PC-9 (cell line): ENCODE data around the gene IGSF6. TPM values are rescaled to one million over a fixed set of nuclear protein-coding genes. Genes with fewer than 3 reads are reported as not detected.

Experiments
- BruUV-seq: library from RNA; stranded (reverse); fragments of 400-500 nt; replicated peaks from 2 replicates; lab custom pipeline; 2021; lab: Mats Ljungman, UMichigan
- CTCF ChIA-PET: fragments of 300-600 bp; sonication (Branson Sonifier 250); formaldehyde crosslinking; loops from one replicate; lab custom pipeline; 2022; ENCODE audit warnings: antibody characterized with exemption; lab: Charles Lee
- POLR2A ChIA-PET: fragments of 300-600 bp; sonication (Branson Sonifier 250); formaldehyde crosslinking; loops from one replicate; lab custom pipeline; 2022; ENCODE audit warnings: antibody characterized with exemption; ENCODE audit not compliant: unreplicated experiment; lab: Charles Lee
- DNase-seq, 2 experiments: peaks; one replicate each; pipeline versions ENCODE4 v3.0.0 to v3.0.0-alpha.2; 2015 to 2022; ENCODE audit warnings: mixed read lengths in 1 of 2
- H2AFZ ChIP-seq: fragments of 200-600 bp; sonication (generic); 2 replicates; pipeline ENCODE4 v1.8.1; 2017; ENCODE audit warnings: antibody characterized with exemption
- H3F3A ChIP-seq: fragments of 200-600 bp; sonication (generic); 2 replicates; pipeline ENCODE4 v1.8.1; 2017; ENCODE audit warnings: antibody characterized with exemption, mild to moderate bottlenecking, low read depth; ENCODE audit not compliant: insufficient read depth
- H3K27ac ChIP-seq: fragments of 200-600 bp; sonication (generic); 2 replicates; pipeline ENCODE4 v1.6.1; 2016; ENCODE audit warnings: mixed run types
- H3K27me3 ChIP-seq: fragments of 200-600 bp; sonication (generic); 2 replicates; pipeline ENCODE4 v1.6.1; 2016; ENCODE audit warnings: low read depth, mixed run types; ENCODE audit not compliant: insufficient read depth
- H3K36me3 ChIP-seq: fragments of 200-600 bp; sonication (generic); 2 replicates; pipeline ENCODE4 v1.6.1; 2016; ENCODE audit warnings: low read depth, mixed run types
- H3K4me1 ChIP-seq: fragments of 200-600 bp; sonication (generic); replicated peaks from 2 replicates; pipeline ENCODE4 v1.6.1; 2016; ENCODE audit warnings: mixed run types; ENCODE audit not compliant: insufficient read depth
- H3K4me2 ChIP-seq: fragments of 200-600 bp; sonication (generic); 2 replicates; pipeline ENCODE4 v1.6.1; 2017; ENCODE audit warnings: mixed run types
- H3K4me3 ChIP-seq: fragments of 200-600 bp; sonication (generic); 2 replicates; pipeline ENCODE4 v1.6.1; 2016; ENCODE audit warnings: mixed run types
- H3K79me2 ChIP-seq: fragments of 200-600 bp; sonication (generic); 2 replicates; pipeline ENCODE4 v1.6.1; 2017; ENCODE audit warnings: low read depth, mixed run types
- H3K9me2 ChIP-seq: fragments of 200-600 bp; sonication (generic); 2 replicates; pipeline ENCODE4 v1.8.1; 2017; ENCODE audit warnings: mild to moderate bottlenecking; ENCODE audit not compliant: insufficient read depth
- H3K9me3 ChIP-seq: fragments of 200-600 bp; sonication (generic); 2 replicates; pipeline ENCODE4 v1.8.1; 2016; ENCODE audit warnings: low read depth; ENCODE audit not compliant: insufficient read depth
- H4K20me1 ChIP-seq: fragments of 200-600 bp; sonication (generic); 2 replicates; pipeline ENCODE4 v1.8.1; 2017; ENCODE audit not compliant: insufficient read depth
- CTCF ChIP-seq: fragments of 200-600 bp; sonication (generic); conservative IDR thresholded peaks from 2 replicates; pipeline ENCODE4 v1.6.1; 2017; ENCODE audit warnings: mixed run types, antibody characterized with exemption, mild to moderate bottlenecking, moderate library complexity
- EZH2 ChIP-seq: fragments of 200-600 bp; sonication (generic); IDR thresholded peaks from 2 replicates; pipeline ENCODE4 v1.8.0; 2017; ENCODE audit warnings: antibody characterized with exemption, low read depth
- intact Hi-C: fragments of 100-400 bp; cut with micrococcal nuclease; formaldehyde crosslinking; loops from one replicate; pipeline ENCODE4 v1.10.0; 2022; ENCODE audit not compliant: unreplicated experiment
- total RNA-seq: library from RNA; stranded (reverse); gene quantifications from 2 replicates; pipeline ENCODE4 v1.2.3, GENCODE V29; 2021

IGSF6 gene
- total RNA-seq, 1 experiment from 2014 or later: not detected

- peaks cover 100% of the 10 kb centered on the region for H3K79me2 ChIP-seq
- H3F3A ChIP-seq: peaks cover 47% of the 10 kb centered on the region
- peak; percentile 25 to 74 for DNase-seq
- no peaks in the 10 kb centered on the region for H4K20me1 ChIP-seq
- no peaks in the 10 kb centered on the region for H3K9me3 ChIP-seq
- intact Hi-C loops: no loop called here
- H3K4me2 ChIP-seq: peak overlapping the region; percentile 72
- peak overlapping the region; percentile 20; the same call in 1 of the 2 replicates for H3K4me3 ChIP-seq
- no peaks in the 10 kb centered on the region for H3K27me3 ChIP-seq
- ChIA-PET CTCF (interaction anchor here (0.6 to 0.8 kb wide), 2 partner anchors 44 to 400 kb away, joined by 3 to 13 read pairs; no protein-coding TSS in a partner anchor), POLR2A (interaction anchor here (0.5 to 0.6 kb wide), 2 partner anchors 1787 to 1987 kb away, joined by 3 read pairs; no protein-coding TSS in a partner anchor)
- peak overlapping the region; percentile 81 for H3K27ac ChIP-seq
- BruUV-seq: no TSS peak
- H2AFZ ChIP-seq: no peak overlapping the region; the same call in 1 of the 2 replicates
- H3K36me3 ChIP-seq: peaks cover 9% of the 10 kb centered on the region; the same call in 1 of the 2 replicates
- H3K9me2 ChIP-seq: no peaks in the 10 kb centered on the region
- H3K4me1 ChIP-seq: peaks cover 74% of the 10 kb centered on the region
- TF ChIP-seq EZH2: no peak
- TF ChIP-seq CTCF: no peak
Measured at GRCh38 chr16:21611556-21612384, 40.6 kb downstream of the IGSF6 start.

GRCh38 chr16:21611198-21611555 is 41.2 kb downstream of the IGSF6 start:
- H3K4me2 ChIP-seq: peak overlapping the region; percentile 72
- H3F3A ChIP-seq: peaks cover 47% of the 10 kb centered on the region
- peak overlapping the region; percentile 81 for H3K27ac ChIP-seq
- no peaks in the 10 kb centered on the region for H3K27me3 ChIP-seq
- BruUV-seq: no TSS peak
- ChIA-PET POLR2A (interaction anchor here (0.6 kb wide), 1 partner anchor 1788 kb away, joined by 3 read pairs; no protein-coding TSS in a partner anchor), CTCF (interaction anchor here (0.8 kb wide), 1 partner anchor 45 kb away, joined by 3 read pairs; no protein-coding TSS in a partner anchor)
- intact Hi-C loops: no loop called here
- H3K36me3 ChIP-seq: peaks cover 9% of the 10 kb centered on the region; the same call in 1 of the 2 replicates
- H2AFZ ChIP-seq: no peak overlapping the region; the same call in 1 of the 2 replicates
- no peak for TF ChIP-seq CTCF
- no peak for TF ChIP-seq EZH2
- no peaks in the 10 kb centered on the region for H3K9me2 ChIP-seq
- peak in 1 of 2 experiments; percentile 76 for DNase-seq
- peaks cover 80% of the 10 kb centered on the region for H3K4me1 ChIP-seq
- H4K20me1 ChIP-seq: no peaks in the 10 kb centered on the region
- no peaks in the 10 kb centered on the region for H3K9me3 ChIP-seq
- H3K79me2 ChIP-seq: peaks cover 100% of the 10 kb centered on the region
- H3K4me3 ChIP-seq: peak overlapping the region; percentile 20; the same call in 1 of the 2 replicates

- TF ChIP-seq CTCF: no peak
- no peak for TF ChIP-seq EZH2
- Histone ChIP-seq H3K79me2 (peaks cover 100% of the 10 kb centered on the region), H3K36me3 (peaks cover 9% of the 10 kb centered on the region; the same call in 1 of the 2 replicates), H3K4me2 (peak overlapping the region; percentile 72), H3K9me2 (no peaks in the 10 kb centered on the region), H3K27me3 (no peaks in the 10 kb centered on the region), H3K27ac (peak overlapping the region; percentile 81), H3K9me3 (no peaks in the 10 kb centered on the region), H3F3A (peaks cover 47% of the 10 kb centered on the region), H3K4me3 (peak overlapping the region; percentile 20; the same call in 1 of the 2 replicates), H4K20me1 (no peaks in the 10 kb centered on the region), H3K4me1 (peaks cover 84% of the 10 kb centered on the region), H2AFZ (no peak overlapping the region)
- intact Hi-C loops: no loop called here
- ChIA-PET POLR2A (interaction anchor here (0.6 kb wide), 1 partner anchor 1755 kb away, joined by 6 read pairs; no protein-coding TSS in a partner anchor), CTCF (interaction anchor here (0.6 to 0.8 kb wide), 2 partner anchors 45 to 488 kb away, joined by 3 to 7 read pairs; no protein-coding TSS in a partner anchor)
- BruUV-seq: no TSS peak
- DNase-seq: no peak
Measured at GRCh38 chr16:21610766-21611165, 41.6 kb downstream of the IGSF6 start.
